H9 (cell line): ENCODE results near the gene PLA2G2E. TPM values are rescaled to one million over a fixed set of nuclear protein-coding genes. Genes with fewer than 3 reads are reported as not detected.

Source experiments
- DNase-seq: peaks from one replicate; pipeline ENCODE4 v3.0.0-alpha.2; 2017
- H2AFZ ChIP-seq: one replicate; pipeline ENCODE4 v1.6.1; 2013; ENCODE audit warnings: mild to moderate bottlenecking, low read length, control low read depth, moderate library complexity
- H2AK5ac ChIP-seq: 2 replicates; pipeline ENCODE4 v1.6.1; 2013; ENCODE audit warnings: low read length, control low read depth, mixed read lengths; ENCODE audit not compliant: insufficient read length
- H2BK120ac ChIP-seq: one replicate; pipeline ENCODE4 v1.6.1; 2013; ENCODE audit warnings: low read depth, mild to moderate bottlenecking, low read length, control low read depth, inconsistent platforms; ENCODE audit not compliant: poor library complexity, severe bottlenecking
- H2BK12ac ChIP-seq: 2 replicates; pipeline ENCODE4 v1.6.1; 2013; ENCODE audit warnings: low read length, control low read depth, mixed read lengths, low read depth; ENCODE audit not compliant: insufficient read length
- H2BK15ac ChIP-seq: 2 replicates; pipeline ENCODE4 v1.6.1; 2013; ENCODE audit warnings: low read depth, low read length, control low read depth
- H2BK20ac ChIP-seq: one replicate; pipeline ENCODE4 v1.6.1; 2013; ENCODE audit warnings: low read depth, mild to moderate bottlenecking, low read length, control low read depth, inconsistent platforms; ENCODE audit not compliant: poor library complexity, severe bottlenecking
- H2BK5ac ChIP-seq: 2 replicates; pipeline ENCODE4 v1.6.1; 2013; ENCODE audit warnings: low read length, control low read depth, mixed read lengths; ENCODE audit not compliant: insufficient read length
- H3K14ac ChIP-seq: 2 replicates; pipeline ENCODE4 v1.6.1; 2013; ENCODE audit warnings: low read length, control low read depth; ENCODE audit not compliant: insufficient read depth
- H3K18ac ChIP-seq: 2 replicates; pipeline ENCODE4 v1.6.1; 2013; ENCODE audit warnings: low read depth, mild to moderate bottlenecking, mixed read lengths, low read length, control low read depth; ENCODE audit not compliant: insufficient read length
- H3K23ac ChIP-seq: 2 replicates; pipeline ENCODE4 v1.6.1; 2013; ENCODE audit warnings: low read length, control low read depth, mixed read lengths, low read depth; ENCODE audit not compliant: insufficient read length
- H3K23me2 ChIP-seq: 2 replicates; pipeline ENCODE4 v1.6.1; 2013; ENCODE audit warnings: low read depth, mild to moderate bottlenecking, mixed read lengths, low read length, control low read depth; ENCODE audit not compliant: insufficient read length, poor library complexity, severe bottlenecking
- H3K27ac ChIP-seq: 2 replicates; pipeline ENCODE4 v1.5.1; 2013; ENCODE audit warnings: low read length, control low read depth, mixed read lengths, low read depth; ENCODE audit not compliant: insufficient read length
- H3K27me3 ChIP-seq: 2 replicates; pipeline ENCODE4 v1.6.1; 2013; ENCODE audit warnings: low read length, control low read depth, inconsistent platforms; ENCODE audit not compliant: insufficient read depth
- H3K4ac ChIP-seq: 2 replicates; pipeline ENCODE4 v1.6.1; 2013; ENCODE audit warnings: low read depth, mild to moderate bottlenecking, control low read depth, inconsistent platforms, low read length, moderate library complexity
- H3K4me1 ChIP-seq: 2 replicates; pipeline ENCODE4 v1.6.1; 2013; ENCODE audit warnings: low read length, control low read depth, inconsistent platforms; ENCODE audit not compliant: insufficient read depth
- H3K4me2 ChIP-seq: 2 replicates; pipeline ENCODE4 v1.6.1; 2013; ENCODE audit warnings: low read length, control low read depth, mixed read lengths; ENCODE audit not compliant: insufficient read length, insufficient read depth
- H3K56ac ChIP-seq: 2 replicates; pipeline ENCODE4 v1.6.1; 2013; ENCODE audit warnings: low read depth, mild to moderate bottlenecking, mixed read lengths, low read length, control low read depth; ENCODE audit not compliant: insufficient read length
- H3K79me1 ChIP-seq: 2 replicates; pipeline ENCODE4 v1.6.1; 2013; ENCODE audit warnings: low read depth, mild to moderate bottlenecking, moderate library complexity, low read length, control low read depth, inconsistent platforms; ENCODE audit not compliant: insufficient read depth, poor library complexity, severe bottlenecking
- H3K79me2 ChIP-seq: 2 replicates; pipeline ENCODE4 v1.6.1; 2013; ENCODE audit warnings: low read length, control low read depth, inconsistent platforms; ENCODE audit not compliant: insufficient read depth
- H3K9ac ChIP-seq: 2 replicates; pipeline ENCODE4 v1.6.1; 2013; ENCODE audit warnings: low read length, control low read depth, mixed read lengths; ENCODE audit not compliant: insufficient read length; ENCODE audit errors: extremely low read depth
- H3K9me3 ChIP-seq: one replicate; pipeline ENCODE4 v1.6.1; 2013; ENCODE audit warnings: low read depth, low read length, inconsistent platforms; ENCODE audit not compliant: control insufficient read depth
- H3T11ph ChIP-seq: one replicate; pipeline ENCODE4 v1.6.1; 2013; ENCODE audit warnings: mild to moderate bottlenecking, low read length, control low read depth, inconsistent platforms
- H4K20me1 ChIP-seq: one replicate; pipeline ENCODE4 v1.6.1; 2013; ENCODE audit not compliant: control insufficient read depth, insufficient read length, insufficient read depth
- H4K5ac ChIP-seq: 2 replicates; pipeline ENCODE4 v1.6.1; 2013; ENCODE audit warnings: low read depth, mild to moderate bottlenecking, mixed read lengths, low read length, control low read depth; ENCODE audit not compliant: insufficient read length
- H4K8ac ChIP-seq: replicated peaks from 2 replicates; pipeline ENCODE4 v1.6.1; 2013; ENCODE audit warnings: low read length, control low read depth, mixed read lengths, low read depth; ENCODE audit not compliant: insufficient read length
- H4K91ac ChIP-seq: 2 replicates; pipeline ENCODE4 v1.6.1; 2013; ENCODE audit warnings: low read depth, mild to moderate bottlenecking, moderate library complexity, mixed read lengths, low read length, control low read depth; ENCODE audit not compliant: insufficient read length
- H3K27ac Mint-ChIP-seq, 3 experiments: 2 replicates in 2 of 3; 3 replicates in 1 of 3; pipeline ENCODE4 v1.8.0; 2020 to 2021; ENCODE audit warnings: mixed read lengths in 3 of 3, mild to moderate bottlenecking in 1 of 3, moderate library complexity in 1 of 3
- H3K27me3 Mint-ChIP-seq: 2 replicates; pipeline ENCODE4 v1.8.0; 2021; ENCODE audit warnings: low read depth, mild to moderate bottlenecking, moderate library complexity, mixed read lengths
- H3K36me3 Mint-ChIP-seq, 3 experiments: 2 replicates in 2 of 3; 3 replicates in 1 of 3; pipeline ENCODE4 v1.8.0; 2020 to 2021; ENCODE audit warnings: low read depth in 3 of 3, mixed read lengths in 3 of 3; ENCODE audit not compliant: insufficient read depth in 1 of 3
- H3K4me1 Mint-ChIP-seq, 2 experiments: 2 replicates each; pipeline ENCODE4 v1.8.0; 2020; ENCODE audit warnings: mixed read lengths in 2 of 2
- H3K4me3 Mint-ChIP-seq, 2 experiments: 2 replicates in 1 of 2; 3 replicates in 1 of 2; pipeline ENCODE4 v1.8.0; 2020 to 2021; ENCODE audit warnings: mild to moderate bottlenecking in 2 of 2, mixed read lengths in 2 of 2, moderate library complexity in 1 of 2
- H3K9me3 Mint-ChIP-seq, 2 experiments: 2 replicates in 1 of 2; 3 replicates in 1 of 2; pipeline ENCODE4 v1.8.0; 2020; ENCODE audit warnings: mild to moderate bottlenecking in 2 of 2, mixed read lengths in 2 of 2, moderate library complexity in 1 of 2
- WGBS: extraction: QIAGEN DNeasy Blood & Tissue Kit; methylation state at CpG from one replicate; pipeline ENCODE4 v1.1.7; 2013; ENCODE audit warnings: missing lambda C conversion rate, low lambda C conversion rate, mixed read lengths; ENCODE audit not compliant: insufficient read length; ENCODE audit errors: extremely low coverage; 5-methylcytosine and 5-hydroxymethylcytosine counted together
- total RNA-seq: library from RNA; stranded (reverse); gene quantifications from 2 replicates; pipeline ENCODE4 v1.2.1, GENCODE V29; 2021
- TF ChIP-seq, protein P1 (sequence below): fragments of 200-600 bp; sonication (generic); conservative IDR thresholded peaks from 3 replicates; pipeline ENCODE4 v1.8.0; 2021; ENCODE audit warnings: antibody characterized with exemption, mild to moderate bottlenecking

PLA2G2E gene
- total RNA-seq, 1 experiment from 2014 or later: not detected

DNA sequence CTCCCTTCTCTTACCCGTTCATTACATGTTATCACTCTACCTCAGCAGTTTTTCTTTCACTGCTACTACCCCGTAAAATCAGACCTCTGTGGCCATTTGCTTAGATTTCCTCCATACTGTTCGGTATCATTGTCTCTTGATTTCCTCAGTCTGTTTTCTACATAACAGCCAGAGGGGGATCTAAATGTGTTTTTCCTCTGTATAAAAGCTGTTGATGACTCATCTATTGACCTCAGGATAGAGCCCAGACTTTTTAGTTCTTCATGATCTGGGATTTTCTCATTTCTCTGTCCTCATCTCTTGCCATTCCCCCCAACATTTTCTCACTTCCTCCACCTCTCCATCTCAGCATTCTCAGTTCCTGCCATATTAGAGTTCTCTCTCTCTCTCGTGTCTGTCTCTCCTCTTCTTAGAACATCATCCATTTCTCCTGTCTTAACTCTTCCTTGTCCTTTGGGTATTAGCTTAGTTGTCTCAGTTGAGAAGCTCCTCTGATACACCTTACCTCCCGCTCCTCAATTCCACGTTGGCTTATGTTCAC, 30.7 kb downstream of the PLA2G2E start:
- Histone ChIP-seq H3K56ac (no peak overlapping the region), H4K91ac (no peak overlapping the region), H3K79me2 (peaks cover 6% of the 10 kb centered on the region; the same call in 1 of the 2 replicates), H2BK15ac (no peak overlapping the region), H3K4me1 (peaks cover 2% of the 10 kb centered on the region; the same call in 1 of the 2 replicates), H3T11ph (no peak overlapping the region), H3K9me3 (no peaks in the 10 kb centered on the region), H3K4ac (no peak overlapping the region), H3K9ac (no peak overlapping the region), H3K27me3 (no peaks in the 10 kb centered on the region), H2AFZ (no peak overlapping the region), H2BK20ac (no peak overlapping the region), H3K4me2 (no peak overlapping the region), H4K20me1 (no peaks in the 10 kb centered on the region), H4K5ac (no peak overlapping the region), H3K27ac (no peak overlapping the region), H3K18ac (no peak overlapping the region), H2BK12ac (no peak overlapping the region), H3K23me2 (no peaks in the 10 kb centered on the region), H2AK5ac (no peak overlapping the region), H3K23ac (no peak overlapping the region), H4K8ac (no peak overlapping the region), H2BK5ac (no peak overlapping the region), H3K14ac (no peak overlapping the region), H2BK120ac (no peak overlapping the region), H3K79me1 (peaks cover 9% of the 10 kb centered on the region)
- Mint-ChIP-seq H3K9me3 (no peaks in the 10 kb centered on the region), H3K27me3 (no peaks in the 10 kb centered on the region), H3K36me3 (peaks cover 12 to 61% (median 53%) of the 10 kb centered on the region in 3 experiments; a peak in 6 of 7 replicates), H3K4me1 (peaks cover 0 to 3% of the 10 kb centered on the region in 2 experiments; a peak in 1 of 4 replicates), H3K27ac (no peak overlapping the region), H3K4me3 (no peak overlapping the region)
- no peak for DNase-seq
- no CpG with 5 or more reads among the region's 6 CpGs for WGBS
- TF ChIP-seq, protein P1, sequence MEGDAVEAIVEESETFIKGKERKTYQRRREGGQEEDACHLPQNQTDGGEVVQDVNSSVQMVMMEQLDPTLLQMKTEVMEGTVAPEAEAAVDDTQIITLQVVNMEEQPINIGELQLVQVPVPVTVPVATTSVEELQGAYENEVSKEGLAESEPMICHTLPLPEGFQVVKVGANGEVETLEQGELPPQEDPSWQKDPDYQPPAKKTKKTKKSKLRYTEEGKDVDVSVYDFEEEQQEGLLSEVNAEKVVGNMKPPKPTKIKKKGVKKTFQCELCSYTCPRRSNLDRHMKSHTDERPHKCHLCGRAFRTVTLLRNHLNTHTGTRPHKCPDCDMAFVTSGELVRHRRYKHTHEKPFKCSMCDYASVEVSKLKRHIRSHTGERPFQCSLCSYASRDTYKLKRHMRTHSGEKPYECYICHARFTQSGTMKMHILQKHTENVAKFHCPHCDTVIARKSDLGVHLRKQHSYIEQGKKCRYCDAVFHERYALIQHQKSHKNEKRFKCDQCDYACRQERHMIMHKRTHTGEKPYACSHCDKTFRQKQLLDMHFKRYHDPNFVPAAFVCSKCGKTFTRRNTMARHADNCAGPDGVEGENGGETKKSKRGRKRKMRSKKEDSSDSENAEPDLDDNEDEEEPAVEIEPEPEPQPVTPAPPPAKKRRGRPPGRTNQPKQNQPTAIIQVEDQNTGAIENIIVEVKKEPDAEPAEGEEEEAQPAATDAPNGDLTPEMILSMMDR: no peak
